SKM-1 (cell line): Measurements from ENCODE around the gene ELL.
"Not testable (repeated sequence)": the region's sequence is repeated elsewhere in the genome, so short reads cannot be mapped to it uniquely, and the experiment has no call there.

ENCODE experiments used
- DNase-seq: peaks from one replicate; lab custom pipeline; 2025; ENCODE audit not compliant: unreplicated experiment; lab: John Stamatoyannopoulos, UW

ELL gene

DNA sequence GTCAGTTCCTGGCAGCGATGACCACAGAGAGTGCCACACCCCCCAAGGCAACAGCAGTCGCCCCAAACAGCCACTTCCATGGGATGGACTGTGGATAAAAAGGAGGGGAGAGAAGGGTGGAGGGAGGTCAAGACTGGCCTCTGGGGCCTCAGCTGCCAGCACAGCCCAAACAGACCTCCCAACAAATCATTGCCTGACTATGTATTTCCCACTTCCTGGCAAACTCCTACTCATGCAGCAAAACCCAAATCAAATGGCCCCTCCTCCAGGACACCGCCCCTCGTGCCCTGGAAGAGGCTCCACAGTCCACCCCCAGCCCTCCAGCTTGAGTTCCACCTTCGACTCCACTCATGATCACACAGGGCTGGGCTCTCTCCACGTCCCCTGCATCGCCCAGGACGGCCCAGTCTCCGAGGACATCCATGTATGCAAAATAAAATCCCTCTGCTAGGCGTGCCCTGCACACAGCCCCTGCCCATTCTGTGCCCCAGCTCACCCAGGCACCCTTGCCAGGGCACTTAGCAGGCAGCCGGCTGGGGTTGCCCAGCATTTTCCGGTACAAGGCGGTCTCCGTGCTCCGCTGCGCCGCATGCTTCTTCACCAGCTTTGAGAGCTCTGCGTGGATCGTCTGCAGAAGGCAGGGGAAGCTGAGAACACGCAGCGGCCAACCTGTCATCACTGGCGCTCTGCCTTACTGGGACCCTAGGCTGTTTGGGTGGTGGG, 10.5 kb upstream of the ELL start:
- no peak for DNase-seq

DNA sequence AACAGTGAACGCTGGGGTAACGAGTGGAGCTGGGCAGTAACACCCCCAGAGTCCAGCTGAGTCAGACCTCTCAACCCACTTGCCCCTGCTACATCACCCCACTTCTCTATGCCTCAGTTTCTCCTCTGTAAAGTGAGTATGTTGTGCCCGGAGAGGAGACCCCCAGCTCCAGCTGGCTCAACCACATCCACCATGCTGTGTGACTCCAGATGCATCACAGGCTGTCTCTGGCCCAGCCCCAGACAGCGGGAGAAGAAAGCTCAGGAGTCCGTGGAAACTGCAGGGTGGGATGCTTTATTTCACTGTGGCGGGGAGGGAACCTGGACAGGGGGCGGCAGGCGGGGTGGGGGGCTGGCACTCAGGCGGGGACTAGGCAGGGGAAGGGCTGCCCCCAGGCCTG, 9.6 kb upstream of the ELL start:
- no peak for DNase-seq

DNA sequence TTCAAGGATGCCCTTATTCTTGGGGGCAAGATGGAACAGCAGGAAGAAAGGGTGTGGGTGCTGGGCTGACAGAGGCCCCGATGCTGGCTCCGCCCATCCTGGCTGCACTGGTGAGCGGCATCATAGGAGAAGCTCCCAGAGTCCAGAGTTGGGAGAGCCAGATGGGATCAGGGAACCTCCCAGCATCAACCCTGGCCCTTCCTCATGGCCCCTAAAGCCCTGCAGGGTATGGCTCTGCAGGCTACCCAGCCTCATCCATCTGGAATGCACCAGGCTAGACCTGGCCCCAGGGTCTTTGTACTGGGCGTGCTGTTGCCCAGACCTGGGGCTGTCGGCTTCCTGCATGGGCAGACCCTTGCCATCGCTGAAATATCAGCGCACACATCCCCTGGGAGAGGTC, 7.9 kb upstream of the ELL start:
- no peak for DNase-seq

DNA sequence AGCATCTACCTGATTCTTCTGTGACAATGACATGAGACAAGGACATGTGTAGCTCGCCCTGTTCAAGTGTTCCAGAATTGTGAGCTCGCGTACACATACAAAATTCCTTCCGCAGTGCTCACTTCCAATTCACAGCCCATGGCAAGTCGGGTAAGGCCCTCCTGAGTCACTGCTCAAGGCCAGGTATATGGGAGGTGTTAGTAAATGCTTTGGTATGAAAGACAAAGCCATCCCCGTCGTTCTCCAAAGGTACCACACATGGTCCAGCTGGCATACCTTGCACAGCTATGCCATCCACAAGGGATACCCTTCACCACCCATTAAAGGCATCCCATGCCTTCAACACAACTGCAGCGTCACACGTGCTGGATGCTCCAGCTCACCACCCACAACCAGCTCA, 4.4 kb upstream of the ELL start:
- no peak for DNase-seq

DNA sequence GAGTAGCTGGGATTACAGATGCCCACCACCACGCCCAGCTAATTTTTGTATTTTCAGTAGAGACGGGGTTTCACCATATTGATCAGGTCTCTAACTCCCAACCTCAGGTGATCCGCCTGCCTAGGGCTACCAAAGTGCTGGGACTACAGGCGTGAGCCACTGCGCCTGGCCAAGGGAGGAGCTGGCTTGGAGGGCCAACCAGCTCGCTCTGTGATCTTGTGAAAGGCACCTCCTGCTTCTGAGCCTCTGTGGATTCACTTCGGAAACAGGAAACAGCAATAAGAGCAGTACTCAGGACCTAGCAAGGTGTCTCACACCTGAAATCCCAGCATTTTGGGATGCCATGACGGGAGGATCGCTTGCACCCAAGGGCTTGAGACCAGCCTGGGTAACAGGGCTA, 2.0 kb upstream of the ELL start:
- DNase-seq, result no peak

DNA sequence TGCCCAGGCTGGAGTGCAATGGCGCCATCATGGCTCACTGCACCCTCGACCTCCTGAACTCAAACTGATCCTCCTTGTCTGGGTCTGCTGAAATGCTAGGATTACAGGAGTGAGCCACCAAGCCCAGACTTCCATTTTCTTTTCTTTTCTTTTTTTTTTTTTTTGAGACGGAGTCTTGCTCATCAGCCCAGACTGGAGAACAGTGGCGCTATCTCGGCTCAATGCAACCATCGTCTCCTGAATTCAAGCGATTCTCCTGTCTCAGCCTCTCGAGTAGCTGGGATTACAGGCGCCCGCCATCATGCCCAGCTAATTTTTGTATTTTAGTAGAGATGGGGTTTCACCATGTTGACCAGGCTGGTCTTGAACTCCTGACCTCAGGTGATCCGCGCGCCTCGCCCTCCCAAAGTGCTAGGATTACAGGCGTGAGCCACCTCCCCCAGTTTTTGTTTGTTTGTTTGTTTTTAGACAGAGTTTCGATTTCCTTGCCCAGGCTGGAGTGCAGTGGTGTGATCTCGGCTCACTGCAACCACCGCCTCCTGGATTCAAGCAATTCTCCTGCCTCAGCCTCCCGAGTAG, 1.1 kb upstream of the ELL start:
- not testable (repeated sequence) for DNase-seq

DNA sequence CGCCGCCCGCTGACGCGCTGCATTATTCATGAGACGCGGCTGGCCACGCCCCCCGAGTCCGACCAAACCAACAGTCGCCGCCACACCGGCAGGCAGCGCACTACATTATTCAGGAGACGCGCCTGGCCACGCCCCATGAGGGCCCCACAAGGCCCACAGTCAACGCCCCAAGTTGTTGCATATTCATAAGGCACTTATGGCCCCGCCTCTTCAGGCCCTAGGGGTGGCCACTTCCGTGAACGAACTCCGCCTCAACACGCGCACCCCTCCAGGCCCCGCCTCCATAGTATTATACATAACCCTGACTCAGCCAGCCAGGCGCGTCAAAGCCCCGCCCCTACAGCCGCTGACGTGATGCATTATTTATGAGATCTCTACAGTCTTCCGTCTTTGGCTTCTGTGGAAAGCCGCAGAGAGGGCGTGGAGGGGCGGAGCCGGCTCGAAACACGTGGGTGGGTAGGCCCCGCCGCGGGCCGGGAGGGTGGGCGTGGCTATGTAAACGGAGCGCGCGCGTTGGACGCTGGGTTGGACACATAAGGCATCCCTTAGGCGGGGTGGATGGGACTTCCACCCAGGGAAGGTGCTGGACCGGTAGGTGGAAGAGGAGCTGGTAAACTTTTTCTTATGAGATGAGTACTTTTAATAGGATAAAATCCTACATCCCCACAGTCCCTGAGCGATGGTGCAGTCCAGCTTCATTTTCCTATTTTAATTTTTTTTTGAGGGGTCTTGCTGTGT, 423 bp upstream of the ELL start:
- DNase-seq, result peak; percentile 98

DNA sequence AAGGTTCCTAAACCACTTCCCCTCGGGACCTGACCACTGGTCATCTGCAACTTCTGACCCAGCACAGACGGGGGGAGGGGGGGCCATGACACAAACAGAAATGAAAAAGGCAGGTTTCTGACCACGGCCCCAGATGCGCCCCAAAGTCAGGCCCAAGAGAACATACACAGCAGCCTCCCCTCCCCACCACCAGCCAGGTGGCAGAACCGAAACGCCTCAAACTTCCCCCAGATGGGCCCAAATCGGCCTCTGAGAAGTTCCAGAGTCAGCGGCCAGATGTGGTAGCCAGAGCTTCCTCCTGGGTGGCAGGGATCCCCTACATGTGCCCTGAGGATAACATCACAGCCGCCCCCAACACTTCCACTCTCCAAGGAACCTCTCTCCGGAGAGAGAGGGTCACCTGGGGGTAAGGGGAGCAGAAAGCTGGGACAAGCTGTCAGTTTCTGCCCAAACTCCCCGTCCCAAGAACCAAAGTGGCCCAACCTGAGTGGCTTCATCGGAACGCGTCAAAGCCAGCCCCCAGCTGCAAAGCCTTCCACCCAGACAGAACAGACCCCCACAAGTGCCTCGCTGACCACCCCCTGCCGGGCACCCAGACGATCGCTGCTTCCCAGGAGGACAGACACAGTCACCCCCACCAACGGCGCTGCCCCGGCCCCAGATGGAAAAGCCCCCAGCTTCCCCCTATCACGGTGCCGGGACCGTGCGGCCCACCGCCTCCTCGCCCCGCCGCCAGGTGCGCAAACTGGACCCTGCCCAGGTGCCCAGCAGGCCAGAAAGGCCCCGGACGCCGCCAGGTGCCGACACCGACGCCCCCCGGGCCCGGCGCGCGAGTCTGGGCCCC, 800 bp downstream of the ELL start:
- DNase-seq, result no peak

DNA sequence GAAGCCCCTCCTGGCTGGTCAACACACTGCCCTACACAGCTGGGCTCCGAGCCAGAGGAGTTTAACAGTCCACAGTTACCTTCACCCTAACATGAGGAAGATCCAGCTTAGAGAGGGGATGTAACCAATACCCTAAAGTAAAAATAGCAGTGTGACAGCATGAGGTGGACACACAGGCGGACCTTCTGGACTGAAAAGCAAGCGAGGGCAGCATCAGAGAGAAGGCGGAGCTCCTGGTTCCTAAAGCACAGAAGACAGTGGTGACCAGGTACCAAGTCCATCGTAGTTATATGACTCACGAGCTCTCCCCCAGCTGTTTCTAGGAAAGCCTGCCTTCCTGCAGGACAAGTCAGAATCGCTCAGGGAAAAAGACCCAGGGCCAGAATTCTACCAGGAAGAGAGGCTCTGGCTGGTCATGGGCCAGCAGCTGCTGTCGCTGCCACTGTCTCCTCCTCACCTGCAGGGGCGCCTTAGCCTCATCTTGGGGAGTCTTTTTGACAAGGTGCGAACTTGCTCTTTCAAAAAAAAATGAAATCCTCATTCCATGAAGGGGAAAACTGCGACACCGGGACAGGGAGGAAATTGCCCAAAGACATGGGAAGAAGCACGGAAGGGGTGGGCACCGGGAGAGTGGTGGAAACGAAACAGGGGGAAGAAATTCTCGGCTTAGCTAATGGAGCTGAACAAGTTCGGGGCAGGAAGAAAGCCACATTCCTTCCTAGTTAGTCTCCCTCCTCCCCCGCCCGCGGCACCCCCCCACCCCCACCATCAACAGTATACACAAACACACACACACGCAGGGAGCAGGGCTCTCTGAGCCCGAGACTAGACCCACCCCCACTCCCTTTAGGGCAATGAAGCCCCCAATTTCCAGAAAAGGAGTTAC, 1.7 kb downstream of the ELL start:
- DNase-seq, result no peak

DNA sequence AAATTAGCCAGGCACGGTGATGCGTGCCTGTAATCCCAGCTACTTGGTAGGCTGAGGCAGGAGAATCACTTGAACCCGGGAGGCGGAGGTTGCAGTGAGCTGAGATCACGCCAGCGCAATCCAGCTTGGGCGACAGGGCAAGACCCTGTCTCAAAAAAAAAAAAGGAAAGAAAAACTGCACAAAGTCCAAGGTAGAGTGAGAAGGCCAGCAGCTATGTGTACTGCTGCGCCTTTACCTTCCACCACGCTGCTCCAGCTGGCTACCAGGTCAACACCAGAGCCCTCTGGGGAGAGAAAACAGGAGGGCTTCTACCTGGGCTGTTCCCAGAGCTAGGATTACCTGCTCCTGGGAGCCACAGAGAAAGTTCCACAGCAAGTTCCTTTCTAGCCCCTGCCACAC, 3.2 kb downstream of the ELL start:
- DNase-seq, result no peak

DNA sequence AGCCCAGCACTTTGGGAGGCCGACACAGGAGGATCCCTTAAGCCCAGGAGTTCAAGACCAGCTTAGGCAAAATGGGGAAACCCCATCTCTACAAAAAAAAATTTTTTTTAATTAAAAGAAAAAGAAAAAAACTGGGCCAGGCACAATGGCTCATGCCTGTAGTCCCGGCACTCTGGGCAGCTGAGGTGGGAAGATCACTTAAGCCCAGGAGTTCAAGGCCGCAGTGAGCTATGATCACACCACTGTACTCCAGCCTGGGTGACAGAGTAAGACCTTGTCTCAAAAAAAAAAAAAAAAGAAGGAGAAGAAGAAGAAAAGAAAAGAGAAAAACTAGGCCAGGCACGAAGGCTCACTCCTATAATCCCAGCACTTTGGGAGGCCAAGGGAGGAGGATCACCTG, 4.3 kb downstream of the ELL start:
- DNase-seq, result no peak

DNA sequence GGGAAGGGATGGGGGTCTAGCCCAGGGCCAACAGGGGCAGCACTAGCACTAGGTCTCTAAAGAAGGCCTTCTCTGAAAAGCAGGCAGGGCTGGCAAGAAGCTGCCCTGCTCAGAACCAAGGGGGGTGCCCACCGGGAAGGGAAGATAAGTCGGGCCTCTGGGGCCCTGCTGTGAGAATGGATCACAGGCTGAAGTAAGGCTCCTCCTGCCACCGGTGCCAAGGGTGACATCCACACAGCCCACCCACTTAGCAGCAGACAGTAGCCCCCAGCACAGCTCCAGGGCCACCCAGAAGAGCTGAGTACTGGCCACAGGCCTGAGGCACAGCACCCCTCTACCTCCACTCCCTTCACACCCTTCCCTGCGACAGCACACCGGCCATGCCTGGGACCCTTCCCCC, 5.9 kb downstream of the ELL start:
- no peak for DNase-seq

DNA sequence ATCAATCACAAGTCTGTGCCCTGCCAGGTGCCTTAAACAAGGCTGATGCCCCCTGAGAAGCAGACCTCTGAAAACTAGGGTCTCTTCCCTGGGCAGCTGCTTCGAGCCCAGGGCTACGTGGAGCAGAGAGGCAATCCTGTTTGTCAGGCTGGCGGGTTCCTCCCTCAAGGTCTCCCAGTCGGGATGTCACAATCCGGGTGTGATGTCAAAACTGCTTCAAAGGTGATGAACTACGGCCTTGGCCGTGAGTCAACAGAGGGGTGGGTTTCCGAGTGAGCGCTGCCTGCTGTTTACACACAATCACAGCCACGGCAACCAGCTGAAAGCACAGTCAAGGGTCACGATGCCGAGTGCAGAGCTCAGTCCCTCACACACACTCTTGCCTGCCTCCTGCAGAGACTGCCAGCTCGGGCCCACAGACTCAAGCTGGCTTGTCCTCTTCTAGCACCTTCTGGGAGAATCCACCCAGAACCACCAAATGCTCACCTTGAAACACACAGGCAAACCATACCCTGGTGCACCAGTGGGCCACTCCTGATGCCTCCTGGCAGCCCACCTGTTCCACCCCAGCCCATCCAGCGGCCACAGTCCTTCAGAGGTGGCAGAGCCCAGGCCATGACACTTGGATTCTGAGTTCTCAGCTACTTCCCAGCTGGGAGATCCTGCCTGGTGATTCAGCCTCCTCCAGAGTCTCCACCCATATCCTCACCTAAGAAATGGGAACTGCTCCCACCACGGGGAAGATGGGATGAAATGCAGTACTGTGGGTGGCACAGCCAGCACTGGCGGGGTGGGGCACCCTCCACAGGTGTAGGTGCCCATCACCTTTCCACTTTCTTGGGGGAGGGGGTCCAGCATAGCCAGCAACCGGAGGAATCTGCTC, 6.8 kb downstream of the ELL start:
- DNase-seq, result peak; percentile 63

DNA sequence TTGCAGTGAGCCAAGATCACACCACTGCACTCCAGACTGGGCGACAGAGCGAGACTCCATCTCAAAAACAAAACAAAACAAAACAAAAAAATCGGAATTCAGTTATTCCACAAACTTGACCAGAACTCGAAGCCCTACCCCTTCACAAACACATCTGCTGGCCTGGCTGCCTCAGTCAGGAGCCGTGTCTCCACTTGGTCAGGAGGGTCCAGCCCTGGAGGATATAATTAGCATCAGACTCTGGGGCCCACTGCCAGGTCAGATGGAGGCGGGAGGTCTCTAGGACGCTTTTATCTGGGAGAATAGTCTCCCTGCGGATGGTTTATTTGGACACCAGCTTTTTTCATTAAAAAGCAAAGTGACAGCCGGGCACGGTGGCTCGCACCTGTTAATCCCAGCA, 8.0 kb downstream of the ELL start:
- DNase-seq, result no peak

DNA sequence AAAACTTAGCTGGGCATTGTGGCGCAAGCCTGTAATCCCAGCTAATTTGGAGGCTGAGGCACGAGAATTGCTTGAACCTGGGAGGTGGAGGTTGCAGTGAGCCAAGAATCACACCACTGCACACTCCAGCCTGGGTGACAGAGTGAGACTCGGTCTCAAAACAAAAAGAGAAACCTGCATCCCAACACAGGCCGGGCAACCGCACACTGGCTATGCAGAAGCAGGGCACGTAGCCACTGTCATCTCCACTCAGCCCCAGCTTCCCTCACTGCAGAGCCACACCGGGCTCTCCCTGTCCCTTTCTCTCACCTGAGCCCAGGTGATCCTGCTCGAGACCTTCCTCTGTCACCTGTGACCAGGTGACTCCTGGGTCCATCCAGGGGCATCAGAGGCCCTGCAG, 11.7 kb downstream of the ELL start:
- DNase-seq, result no peak

DNA sequence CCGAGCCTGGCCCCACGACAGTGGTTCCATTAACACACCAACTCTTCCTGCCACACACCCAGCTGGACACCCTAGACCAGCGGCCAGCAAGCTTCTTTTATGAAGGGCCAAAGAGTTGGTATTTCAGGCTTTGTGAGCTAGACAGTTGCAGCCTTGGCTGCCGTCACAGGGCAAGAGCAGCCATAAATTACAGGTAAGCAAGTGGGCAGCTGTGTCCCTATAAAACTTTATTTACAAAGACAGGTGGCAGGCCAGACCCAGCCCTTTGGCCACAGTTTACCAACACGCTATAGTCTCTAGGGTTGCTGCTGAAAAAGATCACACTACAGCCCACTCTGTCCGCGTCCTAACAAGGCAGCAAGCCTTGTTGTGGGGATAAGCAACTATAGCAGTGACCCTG, 13.3 kb downstream of the ELL start:
- no peak for DNase-seq

DNA sequence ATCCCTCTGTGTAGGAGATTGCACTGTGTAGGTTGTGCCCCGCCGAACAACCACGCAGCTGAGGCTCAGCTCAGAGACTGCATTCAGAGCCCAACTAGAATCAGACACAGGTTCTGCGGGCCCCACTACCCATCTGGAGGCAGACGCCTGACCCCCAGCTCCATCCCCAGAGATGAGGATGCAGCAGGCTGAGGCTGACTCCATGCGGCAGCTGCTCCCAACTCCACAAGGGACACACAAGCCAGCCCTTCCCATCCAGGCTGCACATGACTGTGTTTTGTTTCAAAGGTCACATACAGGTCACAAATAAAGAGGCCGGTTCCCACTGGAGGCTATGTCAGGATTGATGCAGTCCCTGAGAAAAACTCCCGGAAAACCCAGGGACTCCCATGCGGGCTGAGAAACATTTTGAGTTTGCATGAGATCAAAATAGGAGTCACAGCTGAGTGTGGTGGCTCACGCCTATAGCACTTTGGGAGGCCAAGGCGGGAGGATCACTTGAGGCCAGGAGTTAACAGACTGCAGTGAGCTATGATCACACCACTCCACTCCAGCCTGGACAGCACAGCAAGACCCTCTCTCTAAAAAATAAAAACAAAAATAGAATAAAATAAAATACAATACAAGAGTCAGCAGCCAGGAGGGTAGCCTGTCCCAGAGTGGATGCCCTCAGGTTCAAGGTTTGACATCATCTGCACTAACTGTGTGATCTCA, 14.0 kb downstream of the ELL start:
- no peak for DNase-seq

DNA sequence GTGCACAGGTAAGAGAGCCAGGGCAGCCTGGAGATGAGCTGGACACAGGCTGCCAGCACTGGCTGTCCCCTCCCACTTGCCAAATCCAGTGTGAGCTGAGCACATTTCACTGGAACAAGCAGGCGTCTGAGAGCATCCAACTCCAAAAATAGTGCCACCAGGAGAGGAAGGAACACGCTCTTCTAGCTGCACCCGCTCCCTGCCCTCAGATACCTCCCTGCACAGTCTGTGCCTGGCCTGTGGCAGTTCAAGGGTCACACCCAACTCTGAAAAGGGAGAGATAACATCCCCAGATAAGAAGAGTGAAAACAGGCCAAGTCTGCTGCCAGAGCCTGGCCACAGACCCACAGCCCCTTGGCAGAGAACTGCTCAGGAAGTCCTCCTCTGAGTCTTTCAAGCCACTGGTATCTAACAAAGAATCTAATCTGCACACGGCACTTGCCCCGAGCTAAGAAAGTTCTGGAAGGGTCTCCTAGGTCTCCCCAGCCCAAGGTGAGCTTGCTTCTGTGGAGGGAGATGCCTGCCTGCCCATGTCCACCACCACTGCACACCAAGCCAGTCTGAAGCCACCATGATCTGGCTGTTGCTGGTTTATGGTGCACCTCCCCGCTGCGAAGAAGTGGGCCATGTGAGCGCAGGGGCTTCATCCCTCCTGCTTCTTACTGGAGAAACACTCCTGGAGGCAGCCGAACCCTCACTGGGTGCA, 14.7 kb downstream of the ELL start:
- DNase-seq, result no peak
